IPS-18a (cell line): Measurements from ENCODE around the gene URB1.

Experiments used
- H3K27ac ChIP-seq: one replicate; pipeline ENCODE4 v1.5.1; 2013; ENCODE audit warnings: low read length
- H3K27me3 ChIP-seq: one replicate; pipeline ENCODE4 v1.6.1; 2013; ENCODE audit warnings: mild to moderate bottlenecking, low read length; ENCODE audit not compliant: control insufficient read depth, insufficient read depth
- H3K36me3 ChIP-seq: one replicate; pipeline ENCODE4 v1.6.1; 2013; ENCODE audit warnings: low read depth, low read length; ENCODE audit not compliant: control insufficient read depth
- H3K4me1 ChIP-seq: one replicate; pipeline ENCODE4 v1.6.1; 2013; ENCODE audit warnings: low read depth, low read length; ENCODE audit not compliant: control insufficient read depth
- H3K4me3 ChIP-seq: one replicate; pipeline ENCODE4 v1.5.1; 2013; ENCODE audit warnings: low read length
- H3K9ac ChIP-seq: one replicate; pipeline ENCODE4 v1.6.1; 2013; ENCODE audit warnings: mild to moderate bottlenecking, low read length, moderate library complexity
- H3K9me3 ChIP-seq: one replicate; pipeline ENCODE4 v1.6.1; 2013; ENCODE audit warnings: low read depth, low read length; ENCODE audit not compliant: control insufficient read depth

Gene URB1

GRCh38 chr21:32335601-32336575, 56.9 kb downstream of the URB1 start:
- H3K27me3 ChIP-seq, result no peaks in the 10 kb centered on the region
- H3K4me1 ChIP-seq, result peaks cover 20% of the 10 kb centered on the region
- no peak overlapping the region for H3K9ac ChIP-seq
- H3K4me3 ChIP-seq, result no peak overlapping the region
- peaks cover 72% of the 10 kb centered on the region for H3K36me3 ChIP-seq
- no peaks in the 10 kb centered on the region for H3K9me3 ChIP-seq
- no peak overlapping the region for H3K27ac ChIP-seq

- Histone ChIP-seq H3K9ac (no peak overlapping the region), H3K36me3 (peaks cover 64% of the 10 kb centered on the region), H3K9me3 (no peaks in the 10 kb centered on the region), H3K27me3 (no peaks in the 10 kb centered on the region), H3K27ac (peak overlapping the region; percentile 6), H3K4me3 (no peak overlapping the region), H3K4me1 (peaks cover 25% of the 10 kb centered on the region)
These were observed 57.8 kb downstream of the URB1 start for GRCh38 chr21:32334980-32335531.

GRCh38 chr21:32333953-32334673, 58.7 kb downstream of the URB1 start:
- peaks cover 25% of the 10 kb centered on the region for H3K4me1 ChIP-seq
- H3K36me3 ChIP-seq, result peaks cover 67% of the 10 kb centered on the region
- H3K9ac ChIP-seq, result no peak overlapping the region
- H3K27me3 ChIP-seq, result no peaks in the 10 kb centered on the region
- no peaks in the 10 kb centered on the region for H3K9me3 ChIP-seq
- H3K27ac ChIP-seq, result no peak overlapping the region
- no peak overlapping the region for H3K4me3 ChIP-seq

- Histone ChIP-seq H3K36me3 (peaks cover 67% of the 10 kb centered on the region), H3K9me3 (no peaks in the 10 kb centered on the region), H3K4me1 (peaks cover 25% of the 10 kb centered on the region), H3K27me3 (no peaks in the 10 kb centered on the region), H3K27ac (no peak overlapping the region), H3K4me3 (no peak overlapping the region), H3K9ac (no peak overlapping the region)
These were observed 60.3 kb downstream of the URB1 start for GRCh38 chr21:32332463-32332951.

GRCh38 chr21:32331444-32332305, 61.1 kb downstream of the URB1 start:
- Histone ChIP-seq H3K27ac (no peak overlapping the region), H3K4me3 (no peak overlapping the region), H3K27me3 (no peaks in the 10 kb centered on the region), H3K4me1 (peaks cover 25% of the 10 kb centered on the region), H3K9ac (no peak overlapping the region), H3K36me3 (peaks cover 68% of the 10 kb centered on the region), H3K9me3 (no peaks in the 10 kb centered on the region)

- no peak overlapping the region for H3K4me3 ChIP-seq
- H3K9me3 ChIP-seq, result no peaks in the 10 kb centered on the region
- no peak overlapping the region for H3K9ac ChIP-seq
- H3K27ac ChIP-seq, result no peak overlapping the region
- peaks cover 25% of the 10 kb centered on the region for H3K4me1 ChIP-seq
- peaks cover 71% of the 10 kb centered on the region for H3K36me3 ChIP-seq
- H3K27me3 ChIP-seq, result no peaks in the 10 kb centered on the region
These were observed 62.0 kb downstream of the URB1 start for GRCh38 chr21:32330784-32331311.

- Histone ChIP-seq H3K9me3 (no peaks in the 10 kb centered on the region), H3K27ac (no peak overlapping the region), H3K36me3 (peaks cover 76% of the 10 kb centered on the region), H3K4me3 (no peak overlapping the region), H3K27me3 (no peaks in the 10 kb centered on the region), H3K4me1 (peaks cover 20% of the 10 kb centered on the region), H3K9ac (no peak overlapping the region)
These were observed 63.0 kb downstream of the URB1 start for GRCh38 chr21:32329776-32330175.

GRCh38 chr21:32329331-32329730, 63.5 kb downstream of the URB1 start:
- Histone ChIP-seq H3K9me3 (no peaks in the 10 kb centered on the region), H3K27me3 (no peaks in the 10 kb centered on the region), H3K27ac (no peak overlapping the region), H3K9ac (no peak overlapping the region), H3K4me3 (no peak overlapping the region), H3K4me1 (peaks cover 16% of the 10 kb centered on the region), H3K36me3 (peaks cover 77% of the 10 kb centered on the region)

GRCh38 chr21:32328595-32328994, 64.2 kb downstream of the URB1 start:
- peaks cover 79% of the 10 kb centered on the region for H3K36me3 ChIP-seq

GRCh38 chr21:32325706-32326105, 67.1 kb downstream of the URB1 start:
- Histone ChIP-seq H3K4me1 (peaks cover 3% of the 10 kb centered on the region), H3K9me3 (no peaks in the 10 kb centered on the region), H3K27ac (no peak overlapping the region), H3K4me3 (no peak overlapping the region), H3K36me3 (peaks cover 88% of the 10 kb centered on the region), H3K27me3 (no peaks in the 10 kb centered on the region), H3K9ac (no peak overlapping the region)

More at GRCh38 chr21:32328595-32328994, 64.2 kb downstream of the URB1 start:
- no peaks in the 10 kb centered on the region for H3K27me3 ChIP-seq
- H3K27ac ChIP-seq, result no peak overlapping the region
- H3K9me3 ChIP-seq, result no peaks in the 10 kb centered on the region
- H3K4me1 ChIP-seq, result peaks cover 16% of the 10 kb centered on the region
- H3K4me3 ChIP-seq, result no peak overlapping the region
- no peak overlapping the region for H3K9ac ChIP-seq
